ENCODE results near the gene ZNF221.

Gene ZNF221

DNA sequence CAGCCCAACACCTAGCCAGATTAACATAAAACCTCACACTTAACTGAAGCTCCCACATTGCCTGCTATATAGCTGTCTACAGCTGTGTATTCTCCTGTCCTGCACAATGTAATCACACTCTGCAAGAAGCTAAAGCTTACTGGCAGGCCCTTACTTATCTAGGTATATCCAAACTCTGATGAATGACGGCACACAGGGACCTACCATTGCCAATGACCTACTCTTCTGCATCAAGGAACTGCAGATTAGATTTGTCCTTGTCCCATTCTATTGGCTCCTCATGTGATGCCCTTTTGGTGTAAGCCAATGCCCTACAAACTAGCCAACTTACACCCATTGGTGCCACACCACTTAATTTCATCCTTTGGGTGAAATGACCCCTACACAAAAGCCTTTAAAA is 42.4 kb upstream of the ZNF221 start:
- no peak for DNase-seq
- Histone ChIP-seq H3K4me3 (ENCODE audit: low read depth, low read length) (no peak overlapping the region), H3K4me1 (no peaks in the 10 kb centered on the region), H3K36me3 (peaks cover 19% of the 10 kb centered on the region), H3K9me3 (peaks cover 7% of the 10 kb centered on the region), H3K27me3 (no peaks in the 10 kb centered on the region)
- TF ChIP-seq, protein P1, sequence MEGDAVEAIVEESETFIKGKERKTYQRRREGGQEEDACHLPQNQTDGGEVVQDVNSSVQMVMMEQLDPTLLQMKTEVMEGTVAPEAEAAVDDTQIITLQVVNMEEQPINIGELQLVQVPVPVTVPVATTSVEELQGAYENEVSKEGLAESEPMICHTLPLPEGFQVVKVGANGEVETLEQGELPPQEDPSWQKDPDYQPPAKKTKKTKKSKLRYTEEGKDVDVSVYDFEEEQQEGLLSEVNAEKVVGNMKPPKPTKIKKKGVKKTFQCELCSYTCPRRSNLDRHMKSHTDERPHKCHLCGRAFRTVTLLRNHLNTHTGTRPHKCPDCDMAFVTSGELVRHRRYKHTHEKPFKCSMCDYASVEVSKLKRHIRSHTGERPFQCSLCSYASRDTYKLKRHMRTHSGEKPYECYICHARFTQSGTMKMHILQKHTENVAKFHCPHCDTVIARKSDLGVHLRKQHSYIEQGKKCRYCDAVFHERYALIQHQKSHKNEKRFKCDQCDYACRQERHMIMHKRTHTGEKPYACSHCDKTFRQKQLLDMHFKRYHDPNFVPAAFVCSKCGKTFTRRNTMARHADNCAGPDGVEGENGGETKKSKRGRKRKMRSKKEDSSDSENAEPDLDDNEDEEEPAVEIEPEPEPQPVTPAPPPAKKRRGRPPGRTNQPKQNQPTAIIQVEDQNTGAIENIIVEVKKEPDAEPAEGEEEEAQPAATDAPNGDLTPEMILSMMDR (IDR thresholded peaks at IDR 0.05; ENCODE audit: low read depth, low read length): no peak

DNA sequence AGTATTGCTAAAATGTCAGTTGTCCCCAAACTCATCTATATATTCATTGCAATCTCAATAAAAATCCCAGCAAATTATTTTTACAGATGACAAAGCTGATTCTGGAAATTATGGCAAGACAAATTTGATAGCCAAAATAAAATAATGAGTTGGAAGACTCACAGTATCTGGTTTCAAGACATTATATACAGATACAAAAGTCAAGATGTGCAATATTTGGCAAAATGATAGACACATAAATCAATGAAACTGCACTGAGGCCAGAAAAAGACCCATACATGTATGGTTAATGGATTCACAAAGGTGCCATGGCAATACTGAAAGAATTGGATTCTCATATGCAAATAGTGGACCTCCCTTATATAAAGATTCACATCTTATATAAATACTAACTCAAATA is 40.1 kb upstream of the ZNF221 start:
- TF ChIP-seq, protein P1 (IDR thresholded peaks at IDR 0.05; ENCODE audit: low read depth, low read length): no peak
- H3K4me3 ChIP-seq (ENCODE audit: low read depth, low read length): no peak overlapping the region
- H3K9me3 ChIP-seq: peaks cover 11% of the 10 kb centered on the region
- peaks cover 42% of the 10 kb centered on the region for H3K36me3 ChIP-seq
- no peaks in the 10 kb centered on the region for H3K27me3 ChIP-seq
- DNase-seq: no peak
- H3K4me1 ChIP-seq: no peaks in the 10 kb centered on the region

DNA sequence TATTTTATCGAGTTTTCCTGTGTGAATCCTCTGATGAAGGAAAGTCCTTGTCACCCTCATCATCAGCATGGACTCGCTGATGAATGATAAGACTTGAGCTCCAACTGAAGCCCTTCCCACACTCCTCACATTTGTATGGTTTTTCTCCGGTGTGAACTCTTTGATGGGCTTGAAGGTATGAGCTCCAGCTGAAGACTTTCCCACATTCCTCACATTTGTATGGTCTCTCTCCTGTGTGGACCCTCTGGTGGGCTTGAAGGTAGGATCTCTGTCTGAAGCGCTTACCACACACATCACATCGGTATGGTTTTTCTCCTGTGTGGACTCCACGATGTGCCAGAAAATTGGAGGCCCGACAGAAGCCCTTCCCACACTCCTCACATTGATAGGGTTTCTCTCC is 37.6 kb upstream of the ZNF221 start:
- Histone ChIP-seq H3K36me3 (peaks cover 54% of the 10 kb centered on the region), H3K4me3 (ENCODE audit: low read depth, low read length) (no peak overlapping the region), H3K4me1 (no peaks in the 10 kb centered on the region), H3K9me3 (peaks cover 11% of the 10 kb centered on the region), H3K27me3 (no peaks in the 10 kb centered on the region)
- no peak for DNase-seq
- TF ChIP-seq, protein P1 (IDR thresholded peaks at IDR 0.05; ENCODE audit: low read depth, low read length): no peak

DNA sequence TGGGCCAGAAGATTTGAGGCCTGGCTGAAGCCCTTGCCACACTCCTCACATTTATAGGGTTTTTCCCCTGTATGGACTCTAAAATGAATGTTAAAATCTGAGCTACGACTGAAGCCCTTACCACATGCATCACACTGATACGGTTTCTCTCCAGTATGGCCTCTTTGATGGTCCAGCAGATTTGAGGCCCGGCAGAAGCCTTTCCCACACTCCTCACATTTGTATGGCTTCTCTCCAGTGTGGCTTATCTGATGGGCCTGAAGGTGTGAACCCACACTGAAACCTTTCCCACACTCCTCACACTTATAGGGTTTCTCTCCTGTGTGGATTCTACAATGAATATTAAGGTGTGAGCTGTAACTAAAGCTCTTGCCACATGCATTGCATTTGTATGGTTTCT is 37.0 kb upstream of the ZNF221 start:
- peaks cover 11% of the 10 kb centered on the region for H3K9me3 ChIP-seq
- no peaks in the 10 kb centered on the region for H3K27me3 ChIP-seq
- TF ChIP-seq, protein P1 (IDR thresholded peaks at IDR 0.05; ENCODE audit: low read depth, low read length): no peak
- H3K36me3 ChIP-seq: peaks cover 57% of the 10 kb centered on the region
- no peaks in the 10 kb centered on the region for H3K4me1 ChIP-seq
- no peak overlapping the region for H3K4me3 ChIP-seq (ENCODE audit: low read depth, low read length)
- DNase-seq: no peak

DNA sequence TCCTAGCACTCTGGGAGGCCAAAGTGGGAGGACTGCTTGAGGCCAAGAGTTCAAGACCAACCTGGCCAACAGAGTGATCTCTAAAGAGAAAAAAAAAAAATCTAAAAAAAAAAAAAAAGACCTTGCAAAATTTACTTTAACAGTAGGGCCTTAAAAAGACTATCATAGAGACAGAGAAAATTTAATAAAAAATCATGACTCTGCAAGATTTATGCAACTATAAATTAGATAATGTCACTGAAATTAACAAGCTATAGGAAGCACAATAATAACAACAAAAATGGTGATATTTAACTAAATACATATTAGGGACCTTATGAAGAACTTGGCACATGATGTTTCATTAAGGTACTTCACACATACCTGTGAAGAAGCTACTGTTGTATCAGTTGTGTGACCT is 27.2 kb upstream of the ZNF221 start:
- no peak for DNase-seq
- Histone ChIP-seq H3K27me3 (no peaks in the 10 kb centered on the region), H3K36me3 (peaks cover 54% of the 10 kb centered on the region), H3K4me3 (ENCODE audit: low read depth, low read length) (no peak overlapping the region), H3K4me1 (no peaks in the 10 kb centered on the region), H3K9me3 (no peaks in the 10 kb centered on the region; the same call in 1 of the 2 replicates)
- TF ChIP-seq, protein P1 (IDR thresholded peaks at IDR 0.05; ENCODE audit: low read depth, low read length): no peak

DNA sequence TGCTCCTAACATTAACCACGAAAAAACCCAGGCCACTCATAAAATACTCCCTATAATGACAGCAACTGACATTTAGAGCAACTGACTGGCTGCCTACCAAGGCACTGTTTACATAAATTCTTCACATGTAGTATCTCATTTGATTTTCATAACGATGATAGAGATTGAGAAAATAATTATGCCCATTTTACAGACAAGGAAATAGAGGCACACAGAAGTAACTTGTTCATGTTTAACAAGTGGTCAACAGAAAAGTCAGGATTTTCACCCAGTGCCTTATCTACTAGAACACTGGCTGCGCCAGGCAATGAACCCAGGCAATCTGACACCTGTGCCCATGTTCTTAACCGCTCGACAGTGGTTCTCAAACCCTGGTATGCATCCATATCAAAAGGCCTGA is 22.2 kb upstream of the ZNF221 start:
- no peak for DNase-seq
- Histone ChIP-seq H3K4me3 (ENCODE audit: low read depth, low read length) (no peak overlapping the region), H3K4me1 (no peaks in the 10 kb centered on the region), H3K27me3 (no peaks in the 10 kb centered on the region), H3K9me3 (no peaks in the 10 kb centered on the region), H3K36me3 (peaks cover 58% of the 10 kb centered on the region)
- TF ChIP-seq, protein P1 (IDR thresholded peaks at IDR 0.05; ENCODE audit: low read depth, low read length): no peak

Data from BE2C (cell line).